SIG-M5 (cell line): ENCODE results near the gene PLA2G15.
"Not testable (repeated sequence)": the region's sequence is repeated elsewhere in the genome, so short reads cannot be mapped to it uniquely, and the experiment has no call there.

Experiments used
- DNase-seq: peaks from one replicate; lab custom pipeline; 2025; lab: John Stamatoyannopoulos, UW

Gene PLA2G15

DNA sequence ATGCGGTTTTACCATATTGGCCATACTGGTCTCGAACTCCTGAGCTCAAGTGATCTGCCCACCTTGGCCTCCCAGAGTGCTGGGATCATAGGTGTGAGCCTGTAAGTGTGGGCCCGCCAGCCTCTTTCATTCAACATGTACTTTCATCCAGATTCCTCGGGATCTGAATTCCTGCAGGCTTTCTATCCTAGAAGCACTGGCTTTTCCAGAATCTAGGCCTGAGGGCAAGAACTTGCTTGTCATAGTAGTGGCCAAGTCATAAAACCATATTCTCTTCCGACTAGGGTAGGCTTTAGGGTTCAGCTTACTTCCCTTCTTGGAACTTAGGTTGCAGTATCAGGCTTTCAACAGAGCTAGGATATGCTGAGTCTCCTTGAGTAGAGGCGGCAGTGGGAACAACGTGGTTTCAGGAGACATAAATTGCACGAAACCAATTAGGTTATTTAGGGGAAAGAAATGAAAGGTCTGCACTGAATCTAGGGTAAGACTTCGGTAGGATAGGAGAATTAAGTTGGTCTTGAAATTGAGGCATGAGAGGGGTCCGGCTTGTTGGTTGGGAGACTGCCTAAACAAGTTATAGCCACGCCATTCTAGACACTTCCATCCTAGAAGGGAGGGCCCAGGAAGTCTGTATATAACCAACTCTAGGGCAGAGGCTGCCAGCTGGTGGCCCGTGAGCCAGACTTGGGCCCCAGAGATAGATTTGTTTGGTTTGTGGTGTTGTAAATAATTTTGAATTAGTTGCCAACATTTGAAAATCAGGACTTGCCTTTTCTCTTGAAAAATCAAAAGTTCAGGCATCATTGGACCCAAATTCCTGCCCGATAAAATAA lies 34.8 kb downstream of the PLA2G15 start:
- DNase-seq, result no peak

DNA sequence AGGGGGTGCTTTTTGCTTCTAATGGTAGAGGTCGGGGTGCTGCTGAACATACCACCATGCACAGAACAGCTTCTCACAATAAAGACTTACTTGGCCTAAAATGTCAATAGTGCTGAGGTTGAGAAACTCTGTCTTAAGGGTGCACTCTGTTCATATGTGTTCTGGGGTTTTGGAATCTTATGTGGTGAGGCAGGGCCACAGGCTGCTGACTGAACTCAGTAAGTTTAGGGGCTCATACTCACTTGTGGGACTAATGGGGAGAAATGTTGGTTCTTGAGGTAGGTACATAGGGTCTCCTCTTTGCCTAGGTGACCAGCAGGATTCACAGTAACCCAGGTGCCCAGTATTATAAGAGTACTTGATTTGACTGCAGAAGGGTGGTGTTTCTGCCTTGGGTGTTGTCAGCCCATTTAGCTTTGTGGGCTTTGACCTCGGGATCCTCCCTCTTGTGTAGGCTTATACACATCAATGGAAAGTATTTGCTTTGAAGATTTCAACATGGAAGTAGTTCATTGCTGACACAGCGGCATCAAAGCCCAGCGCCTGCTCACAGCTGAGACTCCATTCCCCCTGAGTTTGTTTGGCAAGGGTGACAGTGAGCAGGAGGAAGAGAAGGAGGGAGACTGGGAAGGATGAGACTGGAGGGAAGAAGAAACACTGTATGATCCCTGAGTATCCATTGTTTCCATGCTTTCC lies 36.3 kb downstream of the PLA2G15 start:
- no peak for DNase-seq

DNA sequence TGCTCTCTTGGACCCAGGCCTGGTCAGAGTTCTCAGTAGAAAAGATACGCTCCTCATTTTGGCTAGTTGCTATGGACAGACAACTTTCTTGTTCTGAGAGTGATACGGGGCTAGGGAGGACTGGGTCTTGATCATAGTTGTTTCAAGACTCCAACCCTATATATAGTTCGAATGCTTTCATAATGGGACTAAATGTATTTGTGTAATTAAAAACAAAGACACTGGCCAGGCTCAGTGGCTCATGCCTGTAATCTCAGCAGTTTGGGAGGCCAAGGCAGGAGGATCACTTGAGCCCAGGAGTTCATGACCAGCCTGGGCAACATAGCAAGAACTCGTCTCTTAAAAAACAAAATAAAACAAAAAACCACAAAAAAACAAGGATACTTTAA lies 36.9 kb downstream of the PLA2G15 start:
- no peak for DNase-seq

DNA sequence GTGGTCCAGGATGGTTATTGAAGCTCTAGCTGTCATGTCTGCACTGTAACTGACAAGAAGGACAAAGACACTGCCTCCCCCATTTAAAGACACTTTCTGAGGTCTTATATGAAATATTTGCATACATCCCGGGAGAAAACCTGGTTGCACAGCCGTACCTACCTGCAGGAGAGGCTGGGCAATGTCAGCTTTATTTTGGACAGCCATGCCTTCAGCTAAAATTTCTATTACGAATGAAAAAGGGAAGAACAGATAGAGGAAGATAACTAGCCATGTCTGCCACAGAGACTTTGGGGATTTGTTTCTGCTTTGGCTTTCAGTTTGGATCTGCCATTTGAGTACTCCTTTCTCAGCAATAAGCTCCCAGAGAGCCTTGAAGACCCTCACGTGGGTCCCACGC lies 38.2 kb downstream of the PLA2G15 start:
- no peak for DNase-seq

DNA sequence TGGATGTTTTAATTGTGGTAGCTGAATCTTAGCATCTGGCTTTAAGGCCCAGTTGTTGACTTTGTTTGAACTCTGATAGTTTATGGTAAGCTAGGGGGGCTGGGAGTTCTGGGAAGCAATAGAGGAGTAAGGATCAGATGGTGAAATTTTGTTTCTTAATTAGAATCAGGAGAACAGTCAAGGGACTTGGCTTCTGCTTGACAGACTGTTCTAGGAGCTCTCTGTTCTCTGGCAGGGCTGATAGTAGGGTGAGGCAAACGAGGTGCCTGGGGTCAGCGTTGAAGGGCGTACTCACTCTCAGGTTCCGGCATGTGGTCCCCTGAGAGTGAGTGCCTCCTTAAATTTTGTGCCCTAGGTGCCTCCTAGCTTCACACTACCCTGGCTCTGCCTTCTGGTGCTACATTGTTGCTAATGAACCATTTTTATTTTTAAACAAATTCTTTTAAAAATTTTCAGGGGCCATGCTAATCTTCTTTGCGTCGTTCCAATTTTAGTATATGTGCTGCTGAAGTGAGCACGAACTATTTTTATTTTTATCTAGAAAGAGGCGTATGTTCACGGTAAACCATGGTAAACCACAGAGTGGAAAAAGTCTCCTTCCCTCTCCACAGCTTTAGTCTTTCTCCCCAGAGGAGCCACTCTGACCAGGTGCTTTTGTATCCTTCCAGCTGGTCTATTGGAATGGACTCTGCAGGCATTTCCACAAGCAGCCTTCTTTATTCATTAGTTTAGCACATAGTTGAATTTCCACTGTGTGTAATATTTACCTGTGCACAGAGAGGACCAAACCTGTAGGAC lies 38.8 kb downstream of the PLA2G15 start:
- DNase-seq, result no peak

DNA sequence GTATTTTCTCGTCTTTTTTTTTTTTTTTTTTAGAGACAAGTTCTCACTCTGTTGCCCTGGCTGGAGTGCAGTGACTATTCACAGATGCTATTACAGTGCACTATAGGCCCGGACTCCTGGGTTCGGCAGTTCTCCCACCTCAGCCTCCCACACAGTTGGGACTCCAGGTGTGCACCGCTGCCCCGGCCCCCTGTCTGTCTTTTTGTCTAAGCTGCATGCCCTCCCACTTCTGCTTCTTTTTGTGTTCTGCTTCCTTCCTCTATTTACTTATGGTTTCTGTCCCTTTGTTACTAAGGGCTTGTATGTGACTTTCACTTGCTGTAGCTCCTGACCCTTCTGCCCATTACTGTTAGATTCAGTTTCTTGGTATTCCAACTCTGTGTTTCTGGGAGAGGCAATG lies 39.7 kb downstream of the PLA2G15 start:
- DNase-seq, result peak; percentile 28

DNA sequence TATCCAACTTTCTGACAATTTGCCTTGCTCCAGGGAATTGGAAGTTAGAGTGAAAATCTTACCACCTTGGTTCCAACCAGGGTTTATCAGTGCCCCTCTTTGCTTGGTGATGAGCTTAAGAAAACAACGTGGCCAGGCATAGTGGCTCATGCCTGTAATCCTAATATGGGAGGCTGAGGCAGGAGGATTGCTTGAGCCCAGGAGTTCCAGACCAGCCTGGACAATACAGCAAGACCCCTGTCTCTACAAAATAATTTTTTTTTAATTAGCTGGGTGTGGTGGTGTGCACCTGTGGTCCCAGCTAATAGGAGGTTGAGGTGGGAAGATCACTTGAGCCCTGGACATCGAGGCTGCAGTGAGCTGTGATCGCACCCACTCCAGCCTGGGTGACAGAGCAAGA lies 40.5 kb downstream of the PLA2G15 start:
- no peak for DNase-seq

DNA sequence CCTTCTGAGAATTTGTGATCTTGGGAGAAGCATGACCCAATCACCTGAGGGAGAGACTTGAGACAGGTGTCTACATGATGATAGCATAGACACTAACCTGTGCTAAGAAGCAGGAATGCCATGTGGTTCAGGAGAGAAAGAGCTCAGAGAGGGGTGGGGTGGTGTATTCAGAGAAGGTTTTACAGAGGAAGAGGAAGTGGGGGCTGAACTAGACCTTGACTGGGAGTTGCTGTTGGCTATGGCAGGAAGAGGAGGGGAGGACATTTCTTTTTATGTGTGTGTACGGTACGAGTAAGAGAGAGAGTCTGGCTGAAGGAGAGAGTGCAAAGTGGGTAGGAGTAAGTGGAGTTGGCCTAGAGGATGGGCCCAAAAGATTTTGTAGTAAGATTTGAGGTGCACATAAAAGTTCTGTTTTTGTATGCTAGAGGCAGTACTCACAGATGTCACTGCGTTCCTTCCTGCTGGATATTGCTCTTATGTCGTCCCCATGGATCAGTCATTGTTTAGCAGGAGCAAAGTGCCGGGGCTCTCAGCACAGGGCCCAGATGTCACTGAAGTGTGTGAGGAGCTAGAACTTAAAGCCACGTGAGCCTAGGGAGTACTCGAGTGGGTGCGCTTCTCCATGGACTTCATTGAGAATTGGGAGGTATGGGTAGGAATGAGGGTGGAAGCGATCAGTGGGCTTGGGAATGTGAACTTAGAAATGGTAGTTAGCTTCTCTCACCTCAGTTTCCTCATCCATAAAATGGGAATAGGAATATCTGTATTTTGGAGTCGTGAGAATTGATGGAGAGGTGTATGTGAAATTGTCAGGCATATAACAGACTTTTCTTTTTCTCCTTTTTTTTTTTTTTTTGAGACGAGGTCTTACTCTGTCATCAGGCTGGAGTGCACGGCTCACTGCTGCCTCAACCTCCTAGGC lies 41.2 kb downstream of the PLA2G15 start:
- DNase-seq, result no peak

DNA sequence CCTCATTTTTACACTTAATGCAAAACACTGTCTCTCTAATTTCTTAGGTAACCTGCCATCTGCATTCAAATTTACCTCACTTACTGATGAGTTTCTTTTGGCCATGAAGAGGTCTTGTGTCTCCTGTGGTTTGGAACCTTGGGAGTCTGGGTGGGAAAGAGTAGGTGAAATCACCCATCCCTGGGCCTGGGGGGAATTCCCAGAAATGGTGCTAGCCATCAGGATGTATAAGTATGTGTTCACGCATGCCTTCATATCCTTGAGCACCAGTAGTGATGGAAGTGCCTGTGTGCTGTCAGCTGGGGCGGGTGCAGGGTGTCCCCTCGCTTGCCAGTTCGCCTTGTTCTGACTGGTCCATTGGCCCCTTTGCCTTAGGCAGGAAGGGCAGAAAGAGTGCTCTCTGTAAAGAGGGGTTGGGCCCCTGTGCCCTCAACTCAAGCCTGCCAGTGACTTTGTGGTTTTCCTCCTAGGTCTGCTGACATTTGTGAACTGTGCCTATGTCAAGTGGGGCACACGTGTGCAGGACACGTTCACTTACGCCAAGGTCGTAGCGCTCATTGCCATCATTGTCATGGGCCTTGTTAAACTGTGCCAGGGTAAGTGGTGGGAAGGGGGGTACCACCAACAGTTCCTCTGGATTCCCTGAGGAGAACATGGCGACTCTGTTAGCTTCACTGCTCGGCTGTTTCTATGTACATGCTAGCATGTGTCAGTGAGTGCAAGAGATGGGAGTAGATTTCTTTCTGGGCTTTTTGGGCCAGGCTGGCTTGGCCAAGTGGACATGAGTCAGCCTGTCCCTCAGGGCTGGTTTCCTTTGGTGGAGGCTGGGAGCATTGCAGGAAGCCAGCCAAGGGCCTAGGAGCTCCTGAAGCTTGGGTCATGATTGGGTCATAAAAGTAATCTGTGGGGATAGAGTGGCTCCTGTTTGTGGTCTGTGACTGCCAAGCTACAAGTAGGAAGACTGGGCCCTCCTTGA lies 42.4 kb downstream of the PLA2G15 start:
- no peak for DNase-seq

DNA sequence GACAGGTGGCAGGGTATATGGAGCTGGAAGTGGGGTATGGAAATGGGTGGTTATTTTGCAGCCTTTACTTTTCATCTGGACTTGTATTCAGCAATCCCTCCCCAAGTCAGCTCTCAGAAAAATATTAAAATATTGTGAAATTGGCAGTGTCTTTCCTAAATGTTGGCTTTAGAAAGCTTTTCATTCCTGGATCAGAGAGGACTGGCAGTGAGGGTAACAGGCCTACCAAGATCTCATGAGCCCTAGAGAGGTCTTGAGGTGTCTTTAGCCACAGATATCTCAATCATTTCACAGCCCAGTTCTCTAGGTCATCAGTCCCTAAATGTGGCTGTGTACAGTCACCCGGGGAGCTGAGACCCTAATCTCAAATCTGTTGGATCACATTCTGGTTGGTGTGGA lies 43.1 kb downstream of the PLA2G15 start:
- DNase-seq, result no peak

DNA sequence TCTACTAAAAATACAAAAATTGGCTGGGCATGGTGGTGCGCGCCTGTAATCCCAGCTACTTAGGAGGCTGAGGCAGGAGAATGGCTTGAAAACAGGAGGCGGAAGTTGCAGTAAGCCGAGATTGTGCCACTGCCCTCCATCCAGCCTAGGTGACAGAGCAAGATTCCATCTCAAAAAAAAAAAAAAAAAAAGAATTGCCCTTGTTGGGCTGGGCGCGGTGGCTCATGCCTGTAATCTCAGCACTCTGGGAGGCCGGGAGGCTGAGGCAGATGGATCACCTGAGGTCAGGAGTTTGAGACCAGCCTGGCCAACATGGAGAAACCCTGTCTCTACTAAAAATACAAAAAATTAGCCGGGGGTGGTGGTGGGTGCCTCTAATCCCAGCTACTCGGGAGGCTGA lies 43.6 kb downstream of the PLA2G15 start:
- not testable (repeated sequence) for DNase-seq

DNA sequence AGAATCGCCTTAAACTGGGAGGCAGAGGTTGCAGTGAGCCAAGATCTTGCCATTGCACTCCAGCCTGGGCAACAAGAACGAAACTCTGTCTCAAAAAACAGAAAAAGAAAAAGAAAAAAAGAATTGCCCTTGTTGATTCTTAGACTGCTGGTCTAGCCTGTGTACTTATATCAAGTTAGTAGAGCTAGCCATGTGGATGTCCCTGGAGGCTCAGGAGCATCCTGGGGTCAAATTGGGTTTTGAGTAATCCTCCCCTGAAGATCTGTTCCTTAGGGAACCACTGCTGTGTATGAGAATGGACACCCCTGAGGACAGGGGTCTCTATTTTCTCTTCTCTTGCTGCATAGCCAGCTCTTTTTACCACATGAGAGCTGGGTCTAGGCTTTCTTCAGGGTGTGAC lies 44.0 kb downstream of the PLA2G15 start:
- DNase-seq, result no peak

DNA sequence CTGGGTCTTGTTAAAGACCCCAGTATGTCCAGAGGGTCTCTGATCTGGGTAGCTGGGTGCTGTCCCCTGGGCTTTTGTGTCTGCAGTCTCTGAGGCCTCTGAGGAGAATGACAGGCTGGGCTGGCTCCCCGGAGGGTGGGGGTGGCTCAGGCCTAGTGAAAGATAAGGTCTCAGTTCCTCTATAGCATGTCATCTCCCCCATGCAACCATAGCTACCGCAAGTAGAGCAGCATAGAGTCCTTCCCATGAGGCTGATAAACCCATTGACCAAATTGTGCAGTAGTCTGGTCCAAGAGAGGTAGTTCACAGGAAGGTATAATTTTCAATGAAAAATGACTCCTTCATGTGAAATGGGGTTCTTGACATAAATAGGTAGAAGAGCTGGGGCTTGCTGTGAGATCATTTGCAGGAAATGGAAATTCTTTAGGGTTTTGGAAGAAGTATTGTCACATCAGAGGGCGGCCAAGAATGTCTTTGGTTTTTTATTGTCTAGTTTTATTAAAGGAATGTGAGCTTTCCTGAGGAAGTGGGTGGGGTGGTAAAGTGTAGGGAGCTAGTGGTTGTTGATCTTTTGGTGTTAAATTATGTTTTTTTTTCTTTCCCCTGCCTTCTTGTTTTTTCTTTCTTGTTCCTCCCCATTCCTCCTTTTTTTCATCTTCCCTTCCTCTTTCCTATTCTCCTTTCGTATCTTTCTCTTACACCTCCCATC lies 44.6 kb downstream of the PLA2G15 start:
- no peak for DNase-seq

DNA sequence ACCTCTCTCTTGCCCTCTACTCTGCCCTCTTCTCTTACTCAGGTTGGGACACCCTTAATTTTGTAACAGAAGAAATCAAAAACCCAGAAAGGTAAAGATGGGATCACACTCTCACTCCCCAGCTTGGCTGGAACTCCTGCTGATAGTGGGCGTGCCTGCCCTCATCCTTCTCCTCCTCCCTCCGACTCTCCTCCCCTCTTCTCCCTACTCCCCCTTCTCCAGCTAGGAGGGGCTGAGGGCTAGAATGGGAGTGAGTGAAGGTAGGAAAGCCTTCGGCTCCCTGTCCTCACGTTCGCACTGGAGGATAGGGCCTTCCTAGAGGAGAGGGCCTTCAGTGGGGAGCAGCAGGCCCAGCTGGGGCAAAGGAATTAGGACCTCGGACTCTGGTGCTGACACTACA lies 45.3 kb downstream of the PLA2G15 start:
- no peak for DNase-seq

DNA sequence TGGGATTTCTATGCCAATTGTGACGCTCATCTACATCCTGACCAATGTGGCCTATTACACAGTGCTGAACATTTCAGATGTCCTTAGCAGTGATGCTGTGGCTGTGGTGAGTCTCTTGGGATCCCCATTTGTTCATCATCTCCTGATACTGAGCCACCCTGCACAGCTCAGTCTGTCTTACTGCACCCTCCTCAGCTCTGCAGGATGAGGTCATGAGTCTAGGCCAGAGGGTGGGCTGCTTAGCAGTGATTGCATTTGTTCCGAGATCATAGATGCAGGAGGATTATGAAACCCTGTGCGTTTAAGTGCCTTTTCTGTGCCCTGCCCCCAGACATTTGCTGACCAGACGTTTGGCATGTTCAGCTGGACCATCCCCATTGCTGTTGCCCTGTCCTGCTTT lies 46.1 kb downstream of the PLA2G15 start:
- no peak for DNase-seq

DNA sequence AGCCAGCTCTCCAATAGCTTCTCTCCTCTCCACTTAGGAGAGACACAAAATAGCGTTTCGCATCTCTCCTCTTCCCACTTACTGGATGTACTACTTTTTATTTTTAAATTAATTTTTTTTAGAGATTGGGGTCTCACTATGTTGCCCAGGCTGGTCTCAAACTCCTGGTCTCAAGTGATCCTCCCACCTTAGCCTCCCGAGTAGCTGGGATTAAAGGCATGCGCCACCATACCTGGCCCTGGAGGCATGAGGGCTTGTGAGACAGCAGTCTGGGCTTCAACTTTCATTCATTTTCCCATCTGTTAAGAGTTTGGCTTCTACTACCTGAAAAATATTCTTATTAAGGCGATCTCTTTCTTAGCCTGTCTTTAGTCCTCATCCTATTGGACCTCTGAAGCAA lies 47.3 kb downstream of the PLA2G15 start:
- no peak for DNase-seq

DNA sequence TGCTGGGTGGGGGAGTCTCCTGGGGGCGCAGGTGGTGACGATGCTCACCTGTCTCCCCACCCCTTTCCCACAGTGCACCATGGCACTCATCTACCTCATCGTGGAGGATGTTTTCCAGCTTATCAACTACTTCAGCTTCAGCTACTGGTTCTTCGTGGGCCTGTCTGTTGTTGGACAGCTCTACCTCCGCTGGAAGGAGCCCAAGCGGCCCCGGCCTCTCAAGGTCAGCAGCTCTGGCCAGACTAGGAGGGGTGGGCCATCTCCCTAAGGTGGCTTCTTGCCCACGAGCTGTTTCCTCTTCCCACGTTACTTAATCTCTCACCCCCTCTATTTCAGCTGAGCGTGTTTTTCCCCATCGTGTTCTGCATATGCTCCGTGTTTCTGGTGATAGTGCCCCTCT lies 51.1 kb downstream of the PLA2G15 start:
- no peak for DNase-seq

DNA sequence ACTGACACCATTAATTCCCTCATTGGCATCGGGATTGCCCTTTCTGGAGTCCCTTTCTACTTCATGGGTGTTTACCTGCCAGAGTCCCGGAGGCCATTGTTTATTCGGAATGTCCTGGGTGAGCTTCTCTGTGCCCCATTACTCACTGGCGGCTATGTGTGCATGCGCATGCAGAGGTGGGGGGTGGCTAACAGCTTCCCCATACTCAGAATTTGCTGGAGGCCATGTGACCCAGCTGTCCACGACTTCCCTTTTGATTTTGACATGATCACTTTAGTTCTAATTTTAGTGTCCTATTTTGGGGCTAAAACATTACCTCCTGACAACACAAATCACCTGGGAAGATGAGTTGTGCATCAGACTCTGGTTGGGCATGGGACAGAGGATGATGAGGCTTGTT lies 51.5 kb downstream of the PLA2G15 start:
- DNase-seq, result no peak

DNA sequence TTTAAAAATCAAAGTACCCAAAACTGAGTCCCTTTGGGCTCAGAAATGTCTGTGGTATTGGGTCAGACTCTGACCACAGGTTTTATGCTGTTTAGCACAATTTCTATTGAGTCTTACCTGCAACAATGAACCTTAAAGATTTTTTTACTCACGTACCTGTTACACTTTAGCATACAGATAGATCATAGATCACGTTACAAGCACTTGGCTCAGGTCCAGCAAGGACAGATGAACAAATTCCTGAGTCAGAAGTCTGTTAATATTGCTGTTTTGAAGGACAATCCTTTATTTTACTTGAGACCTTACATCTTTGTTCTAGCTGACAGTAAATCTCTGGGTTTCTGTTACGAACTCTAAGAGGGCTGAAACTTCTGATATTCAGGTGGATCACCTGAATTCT lies 52.7 kb downstream of the PLA2G15 start:
- no peak for DNase-seq

DNA sequence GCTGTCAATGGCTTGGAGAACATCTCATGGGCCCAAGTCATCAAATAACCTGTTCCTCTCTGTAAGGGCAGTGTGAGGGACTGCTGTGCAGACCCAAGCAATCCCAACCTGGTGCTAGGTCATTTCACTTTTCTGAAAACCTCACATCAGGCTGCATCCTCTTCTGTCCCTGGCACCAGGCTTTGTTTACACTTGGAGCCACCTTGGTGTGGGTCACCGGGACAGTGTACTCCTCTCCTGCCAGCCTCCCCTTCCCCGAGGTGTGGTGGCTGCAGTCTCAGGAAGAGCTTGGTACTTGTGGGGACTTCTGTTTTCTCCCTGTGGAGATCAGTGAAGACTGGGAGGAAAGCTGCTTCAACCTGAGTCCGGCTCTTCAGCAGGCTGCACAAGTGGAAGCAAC lies 53.1 kb downstream of the PLA2G15 start:
- DNase-seq, result no peak
